GM23338 (cell line): Measurements from ENCODE around the gene PGAM4. TPM values are rescaled to one million over a fixed set of nuclear protein-coding genes. Genes with fewer than 3 reads are reported as not detected.

Source experiments
- ATAC-seq: fragments of 200-7000 bp; cut with Tn5 transposase; 3 replicates; pipeline ENCODE4 v1.9.1; 2020
- DNase-seq: peaks from one replicate; pipeline ENCODE4 v3.0.0-alpha.2; 2015; ENCODE audit warnings: low spot score
- H2AFZ ChIP-seq: fragments of 200-600 bp; sonication (generic); 2 replicates; pipeline ENCODE4 v1.8.0; 2016; ENCODE audit warnings: antibody characterized with exemption, mild to moderate bottlenecking, moderate library complexity
- H3F3A ChIP-seq: fragments of 200-600 bp; sonication (generic); replicated peaks from 2 replicates; pipeline ENCODE4 v1.8.0; 2017; ENCODE audit warnings: antibody characterized with exemption, mixed run types, low read depth
- H3K27ac ChIP-seq: fragments of 200-600 bp; sonication (generic); 2 replicates; pipeline ENCODE4 v1.6.1; 2016; ENCODE audit warnings: low read depth
- H3K27me3 ChIP-seq: fragments of 200-600 bp; sonication (generic); 2 replicates; pipeline ENCODE4 v1.8.0; 2016; ENCODE audit warnings: mild to moderate bottlenecking, mixed run types, moderate library complexity; ENCODE audit not compliant: insufficient read depth
- H3K36me3 ChIP-seq: fragments of 200-600 bp; sonication (generic); 2 replicates; pipeline ENCODE4 v1.8.0; 2016; ENCODE audit warnings: mild to moderate bottlenecking; ENCODE audit not compliant: insufficient read depth
- H3K4me1 ChIP-seq: fragments of 200-600 bp; sonication (generic); 2 replicates; pipeline ENCODE4 v1.8.0; 2016; ENCODE audit warnings: mild to moderate bottlenecking, moderate library complexity; ENCODE audit not compliant: insufficient read depth
- H3K4me2 ChIP-seq: fragments of 200-600 bp; sonication (generic); 2 replicates; pipeline ENCODE4 v1.7.1; 2017; ENCODE audit warnings: mixed run types
- H3K4me3 ChIP-seq: fragments of 200-600 bp; sonication (generic); 2 replicates; pipeline ENCODE4 v1.6.1; 2016; ENCODE audit warnings: mixed run types
- H3K79me2 ChIP-seq: fragments of 200-600 bp; sonication (generic); replicated peaks from 2 replicates; pipeline ENCODE4 v1.8.0; 2017; ENCODE audit warnings: mild to moderate bottlenecking; ENCODE audit not compliant: insufficient read depth
- H3K9me2 ChIP-seq: fragments of 200-600 bp; sonication (generic); 2 replicates; pipeline ENCODE4 v1.8.0; 2017; ENCODE audit not compliant: insufficient read depth
- H4K20me1 ChIP-seq: fragments of 200-600 bp; sonication (generic); replicated peaks from 2 replicates; pipeline ENCODE4 v1.8.0; 2017; ENCODE audit warnings: mild to moderate bottlenecking; ENCODE audit not compliant: insufficient read depth
- H3K27ac Mint-ChIP-seq: 2 replicates; pipeline ENCODE4 v1.8.0; 2020; ENCODE audit warnings: inconsistent platforms, mild to moderate bottlenecking, moderate library complexity, mixed read lengths
- H3K27me3 Mint-ChIP-seq: 3 replicates; pipeline ENCODE4 v1.8.0; 2022; ENCODE audit warnings: low read depth, mild to moderate bottlenecking, moderate library complexity, mixed read lengths, inconsistent platforms; ENCODE audit not compliant: insufficient read depth, poor library complexity
- H3K36me3 Mint-ChIP-seq: 3 replicates; pipeline ENCODE4 v1.8.0; 2021; ENCODE audit warnings: low read depth, mild to moderate bottlenecking, inconsistent platforms, moderate library complexity, mixed read lengths
- H3K4me1 Mint-ChIP-seq: 3 replicates; pipeline ENCODE4 v1.8.0; 2020; ENCODE audit warnings: mild to moderate bottlenecking, inconsistent platforms, mixed read lengths
- H3K4me3 Mint-ChIP-seq: 3 replicates; pipeline ENCODE4 v1.8.0; 2021; ENCODE audit warnings: moderate library complexity, mild to moderate bottlenecking, inconsistent platforms, mixed read lengths
- H3K9me3 Mint-ChIP-seq: 3 replicates; pipeline ENCODE4 v1.8.0; 2020; ENCODE audit warnings: moderate library complexity, mild to moderate bottlenecking, inconsistent platforms, mixed read lengths
- ETS1 ChIP-seq: IDR thresholded peaks from 2 replicates; pipeline ENCODE4 v1.6.1; 2016; ENCODE audit warnings: antibody characterized with exemption
- POLR2AphosphoS5 ChIP-seq: IDR thresholded peaks from 2 replicates; pipeline ENCODE4 v1.6.1; 2016; ENCODE audit warnings: antibody characterized with exemption, low read depth
- REST ChIP-seq: IDR thresholded peaks from one replicate; pipeline ENCODE4 v1.6.1; 2018; ENCODE audit warnings: antibody characterized with exemption; ENCODE audit not compliant: unreplicated experiment
- STAT1 ChIP-seq: IDR thresholded peaks from one replicate; pipeline ENCODE4 v1.6.1; 2016; ENCODE audit warnings: antibody characterized with exemption; ENCODE audit not compliant: unreplicated experiment
- ZNF331 ChIP-seq: fragments of 250-450 bp; sonication (Bioruptor Pico); IDR thresholded peaks from 2 replicates; pipeline ENCODE4 v1.5.0; 2020; ENCODE audit warnings: low read depth, mild to moderate bottlenecking, moderate library complexity
- ZNF462 ChIP-seq: fragments of 250-450 bp; sonication (Bioruptor Pico); IDR thresholded peaks from 2 replicates; pipeline ENCODE4 v1.5.0; 2020; ENCODE audit warnings: mild to moderate bottlenecking, moderate library complexity
- polyA plus RNA-seq: library from polyadenylated mRNA; unstranded; fragments of >200 nt; fragmentation: Nextera tagmentation; extraction: Ambion mirVana; gene quantifications from 2 replicates; pipeline ENCODE4 v1.2.1, GENCODE V29; 2016
- total RNA-seq: library from RNA; depleted of rRNA; stranded (reverse); fragments of >200 nt; shearing (Covaris generic); gene quantifications from 2 replicates; pipeline ENCODE4 v1.2.3, GENCODE V29; 2014

Gene PGAM4
- total and polyA plus RNA-seq, 2 experiments from 2014 or later: 0.52 TPM; not detected in 1

GRCh38 chrX:77952173-77952572 is 17.3 kb downstream of the PGAM4 start:
- Mint-ChIP-seq H3K36me3 (no peaks in the 10 kb centered on the region), H3K4me3 (no peak overlapping the region), H3K27ac (no peak overlapping the region), H3K27me3 (no peaks in the 10 kb centered on the region), H3K9me3 (no peaks in the 10 kb centered on the region), H3K4me1 (no peaks in the 10 kb centered on the region)
- Histone ChIP-seq H3K36me3 (no peaks in the 10 kb centered on the region), H3K27ac (no peak overlapping the region), H3K27me3 (no peaks in the 10 kb centered on the region), H3K79me2 (no peaks in the 10 kb centered on the region), H2AFZ (no peak overlapping the region), H3K4me3 (no peak overlapping the region), H3F3A (no peaks in the 10 kb centered on the region), H3K4me2 (no peak overlapping the region), H3K4me1 (no peaks in the 10 kb centered on the region), H3K9me2 (no peaks in the 10 kb centered on the region), H4K20me1 (no peaks in the 10 kb centered on the region)
- no peak for DNase-seq
- TF ChIP-seq STAT1 (no peak), REST (no peak), ZNF462 (no peak), ZNF331 (CRISPR knock-in tag) (no peak), POLR2AphosphoS5 (no peak), ETS1 (no peak)
- ATAC-seq: no peak
